ENCODE measurements around the gene C16orf96.

DNA sequence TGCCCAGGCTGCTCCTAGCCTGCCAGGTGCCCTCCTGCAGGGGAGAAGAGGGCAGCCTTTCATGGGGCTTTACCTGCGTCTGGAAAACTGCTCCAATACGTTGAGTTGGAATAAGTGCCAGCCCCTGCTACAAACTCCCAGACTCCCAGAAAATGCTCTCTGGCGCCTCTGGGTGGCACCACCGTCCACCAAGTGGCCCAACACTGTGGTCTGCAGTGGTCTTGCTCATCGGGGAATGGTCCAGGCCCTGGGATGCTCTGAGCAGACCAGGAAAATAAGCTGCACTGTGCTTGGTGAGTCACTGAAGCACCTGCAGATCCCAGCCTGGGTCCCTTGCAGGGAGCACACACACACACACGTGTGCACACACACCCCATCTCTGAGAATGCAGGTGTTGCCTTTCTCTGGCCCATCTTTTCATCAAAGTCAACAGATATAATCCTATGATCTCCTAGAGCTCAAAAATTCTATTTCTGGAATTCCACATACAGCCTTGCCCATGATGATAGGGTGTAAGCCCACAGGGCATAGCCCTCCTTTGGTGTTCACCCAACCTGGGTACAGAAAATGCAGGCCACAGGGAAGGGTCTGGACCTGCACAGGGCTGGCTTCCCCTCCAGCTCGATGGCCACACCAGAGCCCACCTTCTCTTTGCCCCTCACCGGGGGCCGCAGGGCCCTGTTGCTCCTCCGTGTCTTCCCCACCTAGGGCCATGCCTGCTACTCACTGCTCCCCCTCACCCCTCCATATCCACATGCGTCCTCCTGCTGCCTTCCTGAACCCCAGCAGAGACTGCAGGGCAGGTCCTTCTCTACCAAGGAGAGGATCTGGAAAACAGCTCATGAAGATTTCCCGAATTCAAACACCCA lies 38.1 kb upstream of the C16orf96 start:
- TF ChIP-seq, protein P1, sequence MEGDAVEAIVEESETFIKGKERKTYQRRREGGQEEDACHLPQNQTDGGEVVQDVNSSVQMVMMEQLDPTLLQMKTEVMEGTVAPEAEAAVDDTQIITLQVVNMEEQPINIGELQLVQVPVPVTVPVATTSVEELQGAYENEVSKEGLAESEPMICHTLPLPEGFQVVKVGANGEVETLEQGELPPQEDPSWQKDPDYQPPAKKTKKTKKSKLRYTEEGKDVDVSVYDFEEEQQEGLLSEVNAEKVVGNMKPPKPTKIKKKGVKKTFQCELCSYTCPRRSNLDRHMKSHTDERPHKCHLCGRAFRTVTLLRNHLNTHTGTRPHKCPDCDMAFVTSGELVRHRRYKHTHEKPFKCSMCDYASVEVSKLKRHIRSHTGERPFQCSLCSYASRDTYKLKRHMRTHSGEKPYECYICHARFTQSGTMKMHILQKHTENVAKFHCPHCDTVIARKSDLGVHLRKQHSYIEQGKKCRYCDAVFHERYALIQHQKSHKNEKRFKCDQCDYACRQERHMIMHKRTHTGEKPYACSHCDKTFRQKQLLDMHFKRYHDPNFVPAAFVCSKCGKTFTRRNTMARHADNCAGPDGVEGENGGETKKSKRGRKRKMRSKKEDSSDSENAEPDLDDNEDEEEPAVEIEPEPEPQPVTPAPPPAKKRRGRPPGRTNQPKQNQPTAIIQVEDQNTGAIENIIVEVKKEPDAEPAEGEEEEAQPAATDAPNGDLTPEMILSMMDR (IDR thresholded peaks at IDR 0.05): no peak
- no peak for TF ChIP-seq EZH2 (IDR thresholded peaks at IDR 0.05; ENCODE audit: borderline replicate concordance, insufficient read depth, low read depth, low read length, poor library complexity, severe bottlenecking)
